Measurements from ENCODE around the gene CLASP1. TPM values are rescaled to one million over a fixed set of nuclear protein-coding genes. Genes with fewer than 3 reads are reported as not detected.
A peak's percentile ranks its signal among the peaks of the same experiment; 100 is the strongest.

CLASP1 gene
- total and polyA plus RNA-seq, 2 experiments from 2014 or later = 16.6 to 56.3 TPM

DNA sequence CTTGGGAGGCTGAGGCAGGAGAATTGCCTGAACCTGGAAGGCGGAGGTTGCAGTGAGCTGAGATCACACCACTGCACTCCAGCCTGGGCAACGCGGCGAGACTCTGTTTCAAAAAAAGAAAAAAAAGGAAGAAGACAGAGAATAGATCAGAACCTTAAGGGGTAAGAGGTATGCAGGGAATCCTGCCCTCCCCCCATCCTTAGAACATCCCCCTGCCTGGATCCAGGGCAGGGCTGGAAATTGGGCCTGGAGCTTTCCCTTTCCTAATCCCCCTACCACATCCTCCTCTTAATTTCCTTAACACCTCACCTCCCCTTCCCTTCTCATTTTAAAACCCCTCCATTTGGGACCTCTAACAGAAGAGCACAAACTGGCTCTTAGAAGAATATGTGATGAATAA is 62.1 kb downstream of the CLASP1 start:
- H3K4me1 Mint-ChIP-seq = peaks cover 9% of the 10 kb centered on the region
- no peak overlapping the region for H3K4me3 Mint-ChIP-seq
- no peaks in the 10 kb centered on the region for H3K27me3 ChIP-seq (ENCODE audit: insufficient read depth)
- peaks cover 6% of the 10 kb centered on the region for H3K4me1 ChIP-seq (ENCODE audit: insufficient read depth)
- H4K20me1 ChIP-seq (replicated peaks; ENCODE audit: insufficient read depth) = peaks cover 24% of the 10 kb centered on the region
- H3K9me2 ChIP-seq (ENCODE audit: insufficient read depth) = no peaks in the 10 kb centered on the region
- H3K36me3 ChIP-seq (ENCODE audit: insufficient read depth) = no peaks in the 10 kb centered on the region
- DNase-seq (ENCODE audit: low spot score) = peak; percentile 45
- H3K79me2 ChIP-seq (replicated peaks; ENCODE audit: insufficient read depth) = peaks cover 59% of the 10 kb centered on the region
- H3K27ac Mint-ChIP-seq = peak overlapping the region; percentile 35; the same call in 1 of the 2 replicates
- H3F3A ChIP-seq (replicated peaks; ENCODE audit: low read depth) = no peaks in the 10 kb centered on the region
- H3K27me3 Mint-ChIP-seq (ENCODE audit: insufficient read depth, low read depth, poor library complexity) = peaks cover 2% of the 10 kb centered on the region
- H3K27ac ChIP-seq (ENCODE audit: low read depth) = peak overlapping the region; percentile 27; the same call in 1 of the 2 replicates
- no peak overlapping the region for H3K4me2 ChIP-seq
- TF ChIP-seq POLR2AphosphoS5 (IDR thresholded peaks at IDR 0.05; ENCODE audit: low read depth) (no peak), ZNF331 (CRISPR knock-in tag; IDR thresholded peaks at IDR 0.05; ENCODE audit: low read depth) (no peak)
- H3K4me3 ChIP-seq = no peak overlapping the region
- no peaks in the 10 kb centered on the region for H3K36me3 Mint-ChIP-seq (ENCODE audit: low read depth)
- H2AFZ ChIP-seq = no peak overlapping the region
- ATAC-seq = peak; percentile 78
- H3K9me3 Mint-ChIP-seq = no peaks in the 10 kb centered on the region

DNA sequence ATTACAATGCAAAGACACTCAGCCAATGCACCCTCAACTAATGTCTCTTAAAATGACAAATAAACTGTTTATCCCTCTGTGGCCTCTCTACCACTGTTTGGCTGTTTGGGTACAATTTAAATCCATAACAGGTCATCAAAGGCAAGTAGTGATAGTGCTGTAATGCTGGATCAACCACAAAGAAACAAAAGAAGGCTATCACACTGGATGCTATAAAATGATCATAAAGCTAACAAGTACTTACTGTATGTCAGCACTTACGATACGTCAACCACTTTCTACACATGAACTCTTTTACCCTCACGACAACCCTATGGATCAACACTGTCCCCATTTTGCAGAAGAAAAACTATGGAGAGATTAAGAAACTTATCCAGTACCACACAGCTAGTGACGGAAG is 64.5 kb downstream of the CLASP1 start:
- no peak for DNase-seq (ENCODE audit: low spot score)
- peaks cover 6% of the 10 kb centered on the region for H3K4me1 ChIP-seq (ENCODE audit: insufficient read depth)
- no peak overlapping the region for H2AFZ ChIP-seq
- H3F3A ChIP-seq (replicated peaks; ENCODE audit: low read depth) = no peaks in the 10 kb centered on the region
- Mint-ChIP-seq H3K36me3 (ENCODE audit: low read depth) (no peaks in the 10 kb centered on the region), H3K27me3 (ENCODE audit: insufficient read depth, low read depth, poor library complexity) (peaks cover 2% of the 10 kb centered on the region), H3K4me3 (no peak overlapping the region), H3K9me3 (no peaks in the 10 kb centered on the region), H3K4me1 (peaks cover 12% of the 10 kb centered on the region), H3K27ac (0 out of 2 replicates have a peak overlapping the region, but pooled peaks have one; percentile 8)
- peaks cover 16% of the 10 kb centered on the region for H4K20me1 ChIP-seq (replicated peaks; ENCODE audit: insufficient read depth)
- no peak overlapping the region for H3K4me3 ChIP-seq
- H3K4me2 ChIP-seq = no peak overlapping the region
- peaks cover 50% of the 10 kb centered on the region for H3K79me2 ChIP-seq (replicated peaks; ENCODE audit: insufficient read depth)
- H3K36me3 ChIP-seq (ENCODE audit: insufficient read depth) = no peaks in the 10 kb centered on the region
- H3K9me2 ChIP-seq (ENCODE audit: insufficient read depth) = no peaks in the 10 kb centered on the region
- ATAC-seq = no peak
- no peak for TF ChIP-seq EZH2phosphoT487 (IDR thresholded peaks at IDR 0.05; ENCODE audit: unreplicated experiment)
- H3K27me3 ChIP-seq (ENCODE audit: insufficient read depth) = no peaks in the 10 kb centered on the region
- no peak overlapping the region for H3K27ac ChIP-seq (ENCODE audit: low read depth)

DNA sequence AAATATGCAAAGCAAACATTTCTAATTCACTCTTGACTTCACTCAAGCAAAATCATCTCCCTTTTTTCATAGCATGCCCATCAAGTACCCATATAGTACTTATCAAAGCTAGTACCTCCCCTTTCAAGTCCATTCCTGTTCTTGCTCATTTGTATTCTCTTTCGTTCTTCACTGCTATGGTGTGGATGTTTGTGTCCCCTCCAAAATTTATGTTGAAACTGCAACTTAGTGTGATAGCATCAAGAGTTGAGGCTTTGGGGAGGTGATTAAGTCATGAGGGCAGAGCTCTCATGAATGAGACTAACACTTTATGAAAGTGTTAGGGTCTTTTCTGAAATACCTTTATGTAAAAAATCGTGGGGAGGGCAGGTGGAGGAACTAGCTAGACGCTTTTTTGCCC is 65.7 kb downstream of the CLASP1 start:
- H3K4me1 Mint-ChIP-seq = peaks cover 21% of the 10 kb centered on the region
- ATAC-seq = no peak
- TF ChIP-seq EZH2 (IDR thresholded peaks at IDR 0.05; ENCODE audit: low read depth, unreplicated experiment) = no peak
- TF ChIP-seq, protein P1, sequence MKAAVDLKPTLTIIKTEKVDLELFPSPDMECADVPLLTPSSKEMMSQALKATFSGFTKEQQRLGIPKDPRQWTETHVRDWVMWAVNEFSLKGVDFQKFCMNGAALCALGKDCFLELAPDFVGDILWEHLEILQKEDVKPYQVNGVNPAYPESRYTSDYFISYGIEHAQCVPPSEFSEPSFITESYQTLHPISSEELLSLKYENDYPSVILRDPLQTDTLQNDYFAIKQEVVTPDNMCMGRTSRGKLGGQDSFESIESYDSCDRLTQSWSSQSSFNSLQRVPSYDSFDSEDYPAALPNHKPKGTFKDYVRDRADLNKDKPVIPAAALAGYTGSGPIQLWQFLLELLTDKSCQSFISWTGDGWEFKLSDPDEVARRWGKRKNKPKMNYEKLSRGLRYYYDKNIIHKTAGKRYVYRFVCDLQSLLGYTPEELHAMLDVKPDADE (IDR thresholded peaks at IDR 0.05) = no peak
- no peak for TF ChIP-seq CREB1 (CRISPR knock-in tag; IDR thresholded peaks at IDR 0.05; ENCODE audit: low read depth)
- TF ChIP-seq NANOG (IDR thresholded peaks at IDR 0.05; ENCODE audit: borderline replicate concordance) = no peak
- TF ChIP-seq, protein P2, sequence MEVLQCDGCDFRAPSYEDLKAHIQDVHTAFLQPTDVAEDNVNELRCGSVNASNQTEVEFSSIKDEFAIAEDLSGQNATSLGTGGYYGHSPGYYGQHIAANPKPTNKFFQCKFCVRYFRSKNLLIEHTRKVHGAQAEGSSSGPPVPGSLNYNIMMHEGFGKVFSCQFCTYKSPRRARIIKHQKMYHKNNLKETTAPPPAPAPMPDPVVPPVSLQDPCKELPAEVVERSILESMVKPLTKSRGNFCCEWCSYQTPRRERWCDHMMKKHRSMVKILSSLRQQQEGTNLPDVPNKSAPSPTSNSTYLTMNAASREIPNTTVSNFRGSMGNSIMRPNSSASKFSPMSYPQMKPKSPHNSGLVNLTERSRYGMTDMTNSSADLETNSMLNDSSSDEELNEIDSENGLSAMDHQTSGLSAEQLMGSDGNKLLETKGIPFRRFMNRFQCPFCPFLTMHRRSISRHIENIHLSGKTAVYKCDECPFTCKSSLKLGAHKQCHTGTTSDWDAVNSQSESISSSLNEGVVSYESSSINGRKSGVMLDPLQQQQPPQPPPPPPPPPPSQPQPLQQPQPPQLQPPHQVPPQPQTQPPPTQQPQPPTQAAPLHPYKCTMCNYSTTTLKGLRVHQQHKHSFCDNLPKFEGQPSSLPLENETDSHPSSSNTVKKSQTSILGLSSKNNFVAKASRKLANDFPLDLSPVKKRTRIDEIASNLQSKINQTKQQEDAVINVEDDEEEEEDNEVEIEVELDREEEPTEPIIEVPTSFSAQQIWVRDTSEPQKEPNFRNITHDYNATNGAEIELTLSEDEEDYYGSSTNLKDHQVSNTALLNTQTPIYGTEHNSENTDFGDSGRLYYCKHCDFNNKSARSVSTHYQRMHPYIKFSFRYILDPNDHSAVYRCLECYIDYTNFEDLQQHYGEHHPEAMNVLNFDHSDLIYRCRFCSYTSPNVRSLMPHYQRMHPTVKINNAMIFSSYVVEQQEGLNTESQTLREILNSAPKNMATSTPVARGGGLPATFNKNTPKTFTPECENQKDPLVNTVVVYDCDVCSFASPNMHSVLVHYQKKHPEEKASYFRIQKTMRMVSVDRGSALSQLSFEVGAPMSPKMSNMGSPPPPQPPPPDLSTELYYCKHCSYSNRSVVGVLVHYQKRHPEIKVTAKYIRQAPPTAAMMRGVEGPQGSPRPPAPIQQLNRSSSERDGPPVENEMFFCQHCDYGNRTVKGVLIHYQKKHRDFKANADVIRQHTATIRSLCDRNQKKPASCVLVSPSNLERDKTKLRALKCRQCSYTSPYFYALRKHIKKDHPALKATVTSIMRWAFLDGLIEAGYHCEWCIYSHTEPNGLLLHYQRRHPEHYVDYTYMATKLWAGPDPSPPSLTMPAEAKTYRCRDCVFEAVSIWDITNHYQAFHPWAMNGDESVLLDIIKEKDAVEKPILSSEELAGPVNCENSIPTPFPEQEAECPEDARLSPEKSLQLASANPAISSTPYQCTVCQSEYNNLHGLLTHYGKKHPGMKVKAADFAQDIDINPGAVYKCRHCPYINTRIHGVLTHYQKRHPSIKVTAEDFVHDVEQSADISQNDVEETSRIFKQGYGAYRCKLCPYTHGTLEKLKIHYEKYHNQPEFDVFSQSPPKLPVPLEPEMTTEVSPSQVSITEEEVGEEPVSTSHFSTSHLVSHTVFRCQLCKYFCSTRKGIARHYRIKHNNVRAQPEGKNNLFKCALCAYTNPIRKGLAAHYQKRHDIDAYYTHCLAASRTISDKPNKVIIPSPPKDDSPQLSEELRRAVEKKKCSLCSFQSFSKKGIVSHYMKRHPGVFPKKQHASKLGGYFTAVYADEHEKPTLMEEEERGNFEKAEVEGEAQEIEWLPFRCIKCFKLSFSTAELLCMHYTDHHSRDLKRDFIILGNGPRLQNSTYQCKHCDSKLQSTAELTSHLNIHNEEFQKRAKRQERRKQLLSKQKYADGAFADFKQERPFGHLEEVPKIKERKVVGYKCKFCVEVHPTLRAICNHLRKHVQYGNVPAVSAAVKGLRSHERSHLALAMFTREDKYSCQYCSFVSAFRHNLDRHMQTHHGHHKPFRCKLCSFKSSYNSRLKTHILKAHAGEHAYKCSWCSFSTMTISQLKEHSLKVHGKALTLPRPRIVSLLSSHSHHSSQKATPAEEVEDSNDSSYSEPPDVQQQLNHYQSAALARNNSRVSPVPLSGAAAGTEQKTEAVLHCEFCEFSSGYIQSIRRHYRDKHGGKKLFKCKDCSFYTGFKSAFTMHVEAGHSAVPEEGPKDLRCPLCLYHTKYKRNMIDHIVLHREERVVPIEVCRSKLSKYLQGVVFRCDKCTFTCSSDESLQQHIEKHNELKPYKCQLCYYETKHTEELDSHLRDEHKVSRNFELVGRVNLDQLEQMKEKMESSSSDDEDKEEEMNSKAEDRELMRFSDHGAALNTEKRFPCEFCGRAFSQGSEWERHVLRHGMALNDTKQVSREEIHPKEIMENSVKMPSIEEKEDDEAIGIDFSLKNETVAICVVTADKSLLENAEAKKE (CRISPR knock-in tag; IDR thresholded peaks at IDR 0.05) = no peak
- no peak for TF ChIP-seq EZH2phosphoT487 (IDR thresholded peaks at IDR 0.05; ENCODE audit: unreplicated experiment)
- no peak for TF ChIP-seq ZNF331 (CRISPR knock-in tag; IDR thresholded peaks at IDR 0.05; ENCODE audit: low read depth)
- no peak for TF ChIP-seq JUNB (IDR thresholded peaks at IDR 0.05; ENCODE audit: unreplicated experiment)
- no peak for TF ChIP-seq ZNF114 (CRISPR knock-in tag; IDR thresholded peaks at IDR 0.05)

More for the DNA sequence above, 65.7 kb downstream of the CLASP1 start:
- H3K36me3 ChIP-seq (ENCODE audit: insufficient read depth) = no peaks in the 10 kb centered on the region
- H3K27ac ChIP-seq (ENCODE audit: low read depth) = no peak overlapping the region
- no peak for DNase-seq (ENCODE audit: low spot score)
- peaks cover 43% of the 10 kb centered on the region for H3K79me2 ChIP-seq (replicated peaks; ENCODE audit: insufficient read depth)
- H3K9me2 ChIP-seq (ENCODE audit: insufficient read depth) = no peaks in the 10 kb centered on the region
- H3K4me3 ChIP-seq = no peak overlapping the region
- no peaks in the 10 kb centered on the region for H3K36me3 Mint-ChIP-seq (ENCODE audit: low read depth)
- peaks cover 2% of the 10 kb centered on the region for H3K27me3 Mint-ChIP-seq (ENCODE audit: insufficient read depth, low read depth, poor library complexity)
- H3F3A ChIP-seq (replicated peaks; ENCODE audit: low read depth) = no peaks in the 10 kb centered on the region
- H3K4me1 ChIP-seq (ENCODE audit: insufficient read depth) = peaks cover 14% of the 10 kb centered on the region
- H3K4me2 ChIP-seq = no peak overlapping the region
- H3K27ac Mint-ChIP-seq = no peak overlapping the region
- peaks cover 16% of the 10 kb centered on the region for H4K20me1 ChIP-seq (replicated peaks; ENCODE audit: insufficient read depth)
- no peaks in the 10 kb centered on the region for H3K9me3 Mint-ChIP-seq
- H3K4me3 Mint-ChIP-seq = no peak overlapping the region
- no peaks in the 10 kb centered on the region for H3K27me3 ChIP-seq (ENCODE audit: insufficient read depth)
- no peak overlapping the region for H2AFZ ChIP-seq
